Neural cell (in vitro differentiated cells): ENCODE data around the gene KIF6.

ENCODE experiments used
- EP300 ChIP-seq: fragments of 450-650 bp; conservative IDR thresholded peaks from 2 replicates; pipeline ENCODE4 v1.6.1; 2014; ENCODE audit warnings: antibody characterized with exemption, mild to moderate bottlenecking, moderate library complexity; ENCODE audit not compliant: poor library complexity, severe bottlenecking
- EZH2 ChIP-seq: fragments of 200-600, 300-800 bp; shearing (Covaris generic), sonication (generic); IDR thresholded peaks from 2 replicates; pipeline ENCODE4 v1.6.1; 2014; ENCODE audit warnings: antibody characterized with exemption, low read length, borderline replicate concordance, mild to moderate bottlenecking; ENCODE audit not compliant: insufficient read depth, poor library complexity, severe bottlenecking
- MXI1 ChIP-seq: fragments of 450-650 bp; conservative IDR thresholded peaks from 2 replicates; pipeline ENCODE4 v1.6.1; 2014; ENCODE audit warnings: antibody characterized with exemption, mild to moderate bottlenecking; ENCODE audit not compliant: poor library complexity, severe bottlenecking
- POLR2AphosphoS5 ChIP-seq: IDR thresholded peaks from 2 replicates; pipeline ENCODE4 v1.6.1; 2012
- RAD21 ChIP-seq: fragments of 450-650 bp; conservative IDR thresholded peaks from 2 replicates; pipeline ENCODE4 v1.6.1; 2014; ENCODE audit warnings: antibody characterized with exemption, mild to moderate bottlenecking, moderate library complexity
- SMC3 ChIP-seq: fragments of 450-650 bp; conservative IDR thresholded peaks from 2 replicates; pipeline ENCODE4 v1.6.1; 2014; ENCODE audit warnings: antibody characterized with exemption, mild to moderate bottlenecking, moderate library complexity; ENCODE audit not compliant: poor library complexity
- TF ChIP-seq, protein P1 (sequence below): fragments of 450-650 bp; IDR thresholded peaks from 2 replicates; pipeline ENCODE4 v1.5.1; 2014; ENCODE audit warnings: antibody characterized with exemption, mild to moderate bottlenecking, moderate library complexity; ENCODE audit not compliant: poor library complexity, severe bottlenecking

DNA sequence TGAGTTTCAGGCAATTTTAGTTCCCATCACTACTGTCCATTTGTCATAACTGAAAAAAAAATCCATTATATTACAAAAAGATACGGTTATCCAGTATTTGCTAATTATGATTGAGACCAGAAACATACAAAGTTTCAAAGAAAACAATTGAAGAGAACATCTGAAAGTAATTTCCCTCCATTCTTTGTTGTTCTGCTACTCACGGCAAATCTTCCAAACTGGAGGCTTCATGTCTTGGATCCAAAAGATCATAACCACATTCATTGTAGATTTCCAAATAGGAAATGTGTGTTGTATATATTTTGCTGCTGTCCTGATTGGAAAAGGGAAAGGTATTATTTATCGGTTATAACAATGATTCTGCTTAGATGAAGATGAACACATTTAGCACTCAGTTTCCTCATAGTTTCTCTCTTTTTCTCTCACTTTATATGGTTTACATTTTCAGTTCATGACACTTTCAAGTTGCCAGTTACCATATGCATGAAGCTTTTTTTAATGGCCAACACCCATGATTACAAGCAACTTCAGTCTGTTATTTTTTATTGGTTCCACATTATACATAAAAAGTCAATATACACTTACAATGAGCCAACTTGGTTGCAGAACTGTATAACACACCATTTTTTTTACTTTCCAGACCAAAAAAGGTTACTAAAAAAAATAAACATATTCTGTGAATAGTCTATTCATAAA is 90.4 kb downstream of the KIF6 start:
- TF ChIP-seq EZH2 (no peak), SMC3 (no peak), MXI1 (no peak), RAD21 (no peak), EP300 (no peak), POLR2AphosphoS5 (no peak)
- TF ChIP-seq, protein P1, sequence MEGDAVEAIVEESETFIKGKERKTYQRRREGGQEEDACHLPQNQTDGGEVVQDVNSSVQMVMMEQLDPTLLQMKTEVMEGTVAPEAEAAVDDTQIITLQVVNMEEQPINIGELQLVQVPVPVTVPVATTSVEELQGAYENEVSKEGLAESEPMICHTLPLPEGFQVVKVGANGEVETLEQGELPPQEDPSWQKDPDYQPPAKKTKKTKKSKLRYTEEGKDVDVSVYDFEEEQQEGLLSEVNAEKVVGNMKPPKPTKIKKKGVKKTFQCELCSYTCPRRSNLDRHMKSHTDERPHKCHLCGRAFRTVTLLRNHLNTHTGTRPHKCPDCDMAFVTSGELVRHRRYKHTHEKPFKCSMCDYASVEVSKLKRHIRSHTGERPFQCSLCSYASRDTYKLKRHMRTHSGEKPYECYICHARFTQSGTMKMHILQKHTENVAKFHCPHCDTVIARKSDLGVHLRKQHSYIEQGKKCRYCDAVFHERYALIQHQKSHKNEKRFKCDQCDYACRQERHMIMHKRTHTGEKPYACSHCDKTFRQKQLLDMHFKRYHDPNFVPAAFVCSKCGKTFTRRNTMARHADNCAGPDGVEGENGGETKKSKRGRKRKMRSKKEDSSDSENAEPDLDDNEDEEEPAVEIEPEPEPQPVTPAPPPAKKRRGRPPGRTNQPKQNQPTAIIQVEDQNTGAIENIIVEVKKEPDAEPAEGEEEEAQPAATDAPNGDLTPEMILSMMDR: no peak
